HepG2 (cell line): Measurements from ENCODE around the gene BLOC1S1. TPM values are rescaled to one million over a fixed set of nuclear protein-coding genes. Genes with fewer than 3 reads are reported as not detected.
A peak's percentile ranks its signal among the peaks of the same experiment; 100 is the strongest.

Source experiments
- ATAD3A ChIP-seq: sonication (generic); formaldehyde crosslinking; IDR thresholded peaks from 2 replicates; pipeline ENCODE4 v1.4.0; 2020; ENCODE audit warnings: missing genetic modification reagents
- EHMT2 ChIP-seq: fragments of 200-600 bp; sonication (generic); IDR thresholded peaks from 2 replicates; pipeline ENCODE4 v1.7.0; 2017; ENCODE audit warnings: antibody characterized with exemption, low read depth, low read length, borderline replicate concordance
- HMG20B ChIP-seq: conservative IDR thresholded peaks from 2 replicates; pipeline ENCODE4 v1.6.1; 2016; ENCODE audit warnings: missing genetic modification reagents, missing compliant biosample characterization
- MTF1 ChIP-seq: sonication (generic); formaldehyde crosslinking; IDR thresholded peaks from 2 replicates; pipeline ENCODE4 v1.5.0; 2020; ENCODE audit warnings: missing genetic modification reagents
- NFKB2 ChIP-seq: sonication (generic); formaldehyde crosslinking; IDR thresholded peaks from 2 replicates; pipeline ENCODE4 v1.4.0; 2020; ENCODE audit warnings: missing genetic modification reagents, borderline replicate concordance
- SMAD3 ChIP-seq: sonication (generic); formaldehyde crosslinking; IDR thresholded peaks from 2 replicates; pipeline ENCODE4 v1.4.0; 2020; ENCODE audit warnings: missing genetic modification reagents
- ZNF205 ChIP-seq: IDR thresholded peaks from 2 replicates; pipeline ENCODE4 v1.6.1; 2018; ENCODE audit warnings: missing biosample characterization, missing genetic modification reagents
- ZNF562 ChIP-seq: sonication (generic); formaldehyde crosslinking; IDR thresholded peaks from 2 replicates; pipeline ENCODE4 v1.8.0; 2022; ENCODE audit warnings: missing genetic modification reagents, borderline replicate concordance
- ZNF564 ChIP-seq: sonication (generic); formaldehyde crosslinking; IDR thresholded peaks from 2 replicates; pipeline ENCODE4 v1.8.1; 2023; ENCODE audit warnings: mild to moderate bottlenecking, missing genetic modification reagents
- ZNF598 ChIP-seq: sonication (generic); formaldehyde crosslinking; IDR thresholded peaks from 2 replicates; pipeline ENCODE4 v1.5.1; 2020; ENCODE audit warnings: mild to moderate bottlenecking, missing genetic modification reagents, borderline replicate concordance
- ZNF660 ChIP-seq: sonication (generic); formaldehyde crosslinking; IDR thresholded peaks from 2 replicates; pipeline ENCODE4 v1.5.1; 2020; ENCODE audit warnings: mild to moderate bottlenecking, low read depth, missing genetic modification reagents, borderline replicate concordance
- ZNF737 ChIP-seq: sonication (generic); formaldehyde crosslinking; IDR thresholded peaks from 2 replicates; pipeline ENCODE4 v1.5.0; 2020; ENCODE audit warnings: missing genetic modification reagents, mild to moderate bottlenecking, borderline replicate concordance
- ZNF746 ChIP-seq: sonication (generic); formaldehyde crosslinking; IDR thresholded peaks from 2 replicates; pipeline ENCODE4 v1.8.0; 2022; ENCODE audit warnings: mild to moderate bottlenecking, missing genetic modification reagents
- polyA plus RNA-seq, 8 experiments: library from polyadenylated mRNA; depleted of rRNA in 3 of 8; stranded (reverse) in 7 of 8; unstranded in 1 of 8; fragments of >200 nt; fragmentation: Illumina TruSeq in 4 of 8; extraction: Trizol in 4 of 8; gene quantifications; 2 replicates each; pipeline versions ENCODE4 v1.2.1 to v1.2.3, GENCODE V29; 2011 to 2016; ENCODE audit warnings: low read depth in 4 of 8, missing spikeins in 1 of 8, mixed read lengths in 1 of 8; ENCODE audit not compliant: insufficient read depth in 1 of 8
- total RNA-seq, 5 experiments: library from RNA; depleted of rRNA; stranded (reverse); fragments of >200 nt; fragmentation: Illumina TruSeq; extraction: Trizol; gene quantifications; 2 replicates each; pipeline ENCODE4 v1.2.3, GENCODE V29; 2016; ENCODE audit warnings: low read depth in 1 of 5
- TF ChIP-seq, protein P1 (sequence below): sonication (generic); formaldehyde crosslinking; IDR thresholded peaks from 2 replicates; pipeline ENCODE4 v1.8.1; 2023; ENCODE audit warnings: missing genetic modification reagents, inconsistent platforms, borderline replicate concordance
- TF ChIP-seq, protein P2 (sequence below): sonication (generic); formaldehyde crosslinking; IDR thresholded peaks from 2 replicates; pipeline ENCODE4 v1.5.0; 2020; ENCODE audit warnings: mild to moderate bottlenecking, low read depth, missing genetic modification reagents, borderline replicate concordance
- TF ChIP-seq, protein P3 (sequence below): sonication (generic); formaldehyde crosslinking; IDR thresholded peaks from 2 replicates; pipeline ENCODE4 v1.5.0; 2020; ENCODE audit warnings: mild to moderate bottlenecking, missing genetic modification reagents, moderate library complexity
- TF ChIP-seq, protein P4 (sequence below): sonication (generic); formaldehyde crosslinking; IDR thresholded peaks from 2 replicates; pipeline ENCODE4 v1.9.0; 2021; ENCODE audit warnings: missing genetic modification reagents, mild to moderate bottlenecking, borderline replicate concordance
- TF ChIP-seq, protein P5 (sequence below): sonication (generic); formaldehyde crosslinking; IDR thresholded peaks from 2 replicates; pipeline ENCODE4 v1.8.1; 2023; ENCODE audit warnings: missing genetic modification reagents, mild to moderate bottlenecking, borderline replicate concordance
- TF ChIP-seq, protein P6 (sequence below): sonication (generic); formaldehyde crosslinking; IDR thresholded peaks from 2 replicates; pipeline ENCODE4 v1.9.0; 2021; ENCODE audit warnings: missing genetic modification reagents, borderline replicate concordance
- TF ChIP-seq, protein P7 (sequence below), 2 experiments: fragments of 450-650 bp in 1 of 2; sonication (generic) in 1 of 2; formaldehyde crosslinking; IDR thresholded peaks; 2 replicates each; pipeline versions ENCODE4 v1.5.0 to v1.8.0; 2020 to 2022; ENCODE audit warnings: mild to moderate bottlenecking in 1 of 2, missing genetic modification reagents in 1 of 2

The BLOC1S1 gene
- total and polyA plus RNA-seq, 2 of the 13 experiments (the other 11 are each of a cell fraction or from before 2014, with no cell fraction given), result 55.1 to 95.3 TPM

DNA sequence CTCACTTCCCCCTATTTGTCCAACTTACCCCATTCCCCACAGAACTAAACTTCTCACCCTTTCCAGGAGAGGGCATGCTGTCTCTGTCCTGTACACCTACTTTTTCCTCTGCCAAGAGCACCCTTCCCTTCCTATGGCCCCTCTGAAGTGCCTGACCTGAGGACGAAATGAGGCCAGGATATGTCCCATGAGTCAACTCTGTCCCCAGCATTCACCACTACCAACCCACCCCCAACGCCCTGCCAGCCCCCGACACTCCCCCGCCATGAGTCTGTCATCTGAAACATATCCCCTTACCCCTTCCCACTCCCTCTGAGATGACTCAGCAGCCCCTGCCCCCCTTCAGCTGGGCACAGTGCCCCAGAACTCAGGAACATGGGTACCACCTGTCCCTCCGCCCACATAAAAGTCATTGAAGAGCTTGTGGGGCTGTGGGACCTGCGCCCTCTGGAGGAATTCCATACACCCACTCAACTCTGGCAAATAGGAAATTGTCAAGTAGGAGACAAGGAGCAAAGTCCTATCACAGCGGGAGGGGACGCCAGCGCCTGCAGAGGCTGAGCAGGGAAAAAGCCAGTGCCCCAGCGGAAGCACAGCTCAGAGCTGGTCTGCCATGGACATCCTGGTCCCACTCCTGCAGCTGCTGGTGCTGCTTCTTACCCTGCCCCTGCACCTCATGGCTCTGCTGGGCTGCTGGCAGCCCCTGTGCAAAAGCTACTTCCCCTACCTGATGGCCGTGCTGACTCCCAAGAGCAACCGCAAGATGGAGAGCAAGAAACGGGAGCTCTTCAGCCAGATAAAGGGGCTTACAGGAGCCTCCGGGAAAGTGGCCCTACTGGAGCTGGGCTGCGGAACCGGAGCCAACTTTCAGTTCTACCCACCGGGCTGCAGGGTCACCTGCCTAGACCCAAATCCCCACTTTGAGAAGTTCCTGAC is 34.4 kb upstream of the BLOC1S1 start (continued):
- TF ChIP-seq, protein P1, sequence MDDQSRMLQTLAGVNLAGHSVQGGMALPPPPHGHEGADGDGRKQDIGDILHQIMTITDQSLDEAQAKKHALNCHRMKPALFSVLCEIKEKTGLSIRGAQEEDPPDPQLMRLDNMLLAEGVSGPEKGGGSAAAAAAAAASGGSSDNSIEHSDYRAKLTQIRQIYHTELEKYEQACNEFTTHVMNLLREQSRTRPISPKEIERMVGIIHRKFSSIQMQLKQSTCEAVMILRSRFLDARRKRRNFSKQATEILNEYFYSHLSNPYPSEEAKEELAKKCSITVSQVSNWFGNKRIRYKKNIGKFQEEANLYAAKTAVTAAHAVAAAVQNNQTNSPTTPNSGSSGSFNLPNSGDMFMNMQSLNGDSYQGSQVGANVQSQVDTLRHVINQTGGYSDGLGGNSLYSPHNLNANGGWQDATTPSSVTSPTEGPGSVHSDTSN, result no peak
- TF ChIP-seq, protein P2, sequence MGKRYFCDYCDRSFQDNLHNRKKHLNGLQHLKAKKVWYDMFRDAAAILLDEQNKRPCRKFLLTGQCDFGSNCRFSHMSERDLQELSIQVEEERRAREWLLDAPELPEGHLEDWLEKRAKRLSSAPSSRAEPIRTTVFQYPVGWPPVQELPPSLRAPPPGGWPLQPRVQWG (CRISPR knock-in tag), result no peak
- TF ChIP-seq SMAD3 (CRISPR knock-in tag) (peak; percentile 51; the same call in 1 of the 2 replicates), ZNF562 (CRISPR knock-in tag) (no peak), MTF1 (no peak), EHMT2 (no peak), ZNF598 (CRISPR knock-in tag) (no peak), ZNF746 (CRISPR knock-in tag) (no peak), ZNF564 (CRISPR knock-in tag) (no peak), ATAD3A (CRISPR knock-in tag) (no peak), ZNF737 (CRISPR knock-in tag) (peak; percentile 83; the same call in 1 of the 2 replicates), ZNF660 (no peak), ZNF205 (CRISPR knock-in tag) (no peak), NFKB2 (CRISPR knock-in tag) (no peak), HMG20B (CRISPR knock-in tag) (peak; percentile 59; the same call in 1 of the 2 replicates)
- TF ChIP-seq, protein P3, sequence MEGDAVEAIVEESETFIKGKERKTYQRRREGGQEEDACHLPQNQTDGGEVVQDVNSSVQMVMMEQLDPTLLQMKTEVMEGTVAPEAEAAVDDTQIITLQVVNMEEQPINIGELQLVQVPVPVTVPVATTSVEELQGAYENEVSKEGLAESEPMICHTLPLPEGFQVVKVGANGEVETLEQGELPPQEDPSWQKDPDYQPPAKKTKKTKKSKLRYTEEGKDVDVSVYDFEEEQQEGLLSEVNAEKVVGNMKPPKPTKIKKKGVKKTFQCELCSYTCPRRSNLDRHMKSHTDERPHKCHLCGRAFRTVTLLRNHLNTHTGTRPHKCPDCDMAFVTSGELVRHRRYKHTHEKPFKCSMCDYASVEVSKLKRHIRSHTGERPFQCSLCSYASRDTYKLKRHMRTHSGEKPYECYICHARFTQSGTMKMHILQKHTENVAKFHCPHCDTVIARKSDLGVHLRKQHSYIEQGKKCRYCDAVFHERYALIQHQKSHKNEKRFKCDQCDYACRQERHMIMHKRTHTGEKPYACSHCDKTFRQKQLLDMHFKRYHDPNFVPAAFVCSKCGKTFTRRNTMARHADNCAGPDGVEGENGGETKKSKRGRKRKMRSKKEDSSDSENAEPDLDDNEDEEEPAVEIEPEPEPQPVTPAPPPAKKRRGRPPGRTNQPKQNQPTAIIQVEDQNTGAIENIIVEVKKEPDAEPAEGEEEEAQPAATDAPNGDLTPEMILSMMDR (CRISPR knock-in tag), result peak; percentile 91
- TF ChIP-seq, protein P4, sequence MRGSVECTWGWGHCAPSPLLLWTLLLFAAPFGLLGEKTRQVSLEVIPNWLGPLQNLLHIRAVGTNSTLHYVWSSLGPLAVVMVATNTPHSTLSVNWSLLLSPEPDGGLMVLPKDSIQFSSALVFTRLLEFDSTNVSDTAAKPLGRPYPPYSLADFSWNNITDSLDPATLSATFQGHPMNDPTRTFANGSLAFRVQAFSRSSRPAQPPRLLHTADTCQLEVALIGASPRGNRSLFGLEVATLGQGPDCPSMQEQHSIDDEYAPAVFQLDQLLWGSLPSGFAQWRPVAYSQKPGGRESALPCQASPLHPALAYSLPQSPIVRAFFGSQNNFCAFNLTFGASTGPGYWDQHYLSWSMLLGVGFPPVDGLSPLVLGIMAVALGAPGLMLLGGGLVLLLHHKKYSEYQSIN (CRISPR knock-in tag), result no peak
- TF ChIP-seq, protein P5, sequence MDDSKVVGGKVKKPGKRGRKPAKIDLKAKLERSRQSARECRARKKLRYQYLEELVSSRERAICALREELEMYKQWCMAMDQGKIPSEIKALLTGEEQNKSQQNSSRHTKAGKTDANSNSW (CRISPR knock-in tag), result no peak
- TF ChIP-seq, protein P6, sequence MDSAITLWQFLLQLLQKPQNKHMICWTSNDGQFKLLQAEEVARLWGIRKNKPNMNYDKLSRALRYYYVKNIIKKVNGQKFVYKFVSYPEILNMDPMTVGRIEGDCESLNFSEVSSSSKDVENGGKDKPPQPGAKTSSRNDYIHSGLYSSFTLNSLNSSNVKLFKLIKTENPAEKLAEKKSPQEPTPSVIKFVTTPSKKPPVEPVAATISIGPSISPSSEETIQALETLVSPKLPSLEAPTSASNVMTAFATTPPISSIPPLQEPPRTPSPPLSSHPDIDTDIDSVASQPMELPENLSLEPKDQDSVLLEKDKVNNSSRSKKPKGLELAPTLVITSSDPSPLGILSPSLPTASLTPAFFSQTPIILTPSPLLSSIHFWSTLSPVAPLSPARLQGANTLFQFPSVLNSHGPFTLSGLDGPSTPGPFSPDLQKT (CRISPR knock-in tag), result no peak
- TF ChIP-seq, protein P7, sequence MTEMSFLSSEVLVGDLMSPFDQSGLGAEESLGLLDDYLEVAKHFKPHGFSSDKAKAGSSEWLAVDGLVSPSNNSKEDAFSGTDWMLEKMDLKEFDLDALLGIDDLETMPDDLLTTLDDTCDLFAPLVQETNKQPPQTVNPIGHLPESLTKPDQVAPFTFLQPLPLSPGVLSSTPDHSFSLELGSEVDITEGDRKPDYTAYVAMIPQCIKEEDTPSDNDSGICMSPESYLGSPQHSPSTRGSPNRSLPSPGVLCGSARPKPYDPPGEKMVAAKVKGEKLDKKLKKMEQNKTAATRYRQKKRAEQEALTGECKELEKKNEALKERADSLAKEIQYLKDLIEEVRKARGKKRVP (CRISPR knock-in tag; IDR thresholded peaks at IDR 0.05), result no peak
